ENCODE measurements around the gene RPSA.
A peak's percentile ranks its signal among the peaks of the same experiment; 100 is the strongest.
"Not testable (repeated sequence)": the region's sequence is repeated elsewhere in the genome, so short reads cannot be mapped to it uniquely, and the experiment has no call there.

Gene RPSA

DNA sequence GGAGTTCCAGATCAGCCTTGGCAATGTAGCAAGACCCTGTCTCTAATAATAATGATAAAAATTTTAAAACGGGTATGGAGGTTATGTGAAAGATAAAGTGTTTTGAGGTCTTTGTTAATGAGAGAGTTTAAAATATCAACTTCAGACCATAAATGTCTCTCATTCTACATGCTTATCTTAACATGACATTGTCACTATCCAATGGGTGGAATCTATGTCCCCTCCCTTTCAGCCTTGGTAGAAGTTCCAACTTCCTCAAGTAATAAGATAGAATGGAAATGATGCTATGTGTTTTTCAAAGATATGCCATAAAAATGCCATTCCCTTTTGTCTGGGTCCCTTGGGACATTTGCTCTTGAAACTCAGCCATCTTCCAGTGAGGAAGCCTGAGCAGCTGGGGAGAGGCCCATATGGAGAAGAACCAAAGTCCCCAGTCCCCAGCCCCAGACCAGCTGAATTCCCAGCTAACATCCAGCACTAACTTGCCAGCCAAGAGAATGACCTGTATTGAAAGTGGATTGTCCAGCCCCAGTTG is 17.0 kb downstream of the RPSA start:
- DNase-seq = no peak

GRCh38 chr3:39426312-39426711 is 19.8 kb downstream of the RPSA start:
- DNase-seq = no peak

- DNase-seq = no peak
Measured at GRCh38 chr3:39427506-39427905, 21.0 kb downstream of the RPSA start.

- no peak for DNase-seq
Measured at GRCh38 chr3:39428745-39429201, 22.3 kb downstream of the RPSA start.

- DNase-seq = no peak
Measured at GRCh38 chr3:39429466-39429865, 22.9 kb downstream of the RPSA start.

DNA sequence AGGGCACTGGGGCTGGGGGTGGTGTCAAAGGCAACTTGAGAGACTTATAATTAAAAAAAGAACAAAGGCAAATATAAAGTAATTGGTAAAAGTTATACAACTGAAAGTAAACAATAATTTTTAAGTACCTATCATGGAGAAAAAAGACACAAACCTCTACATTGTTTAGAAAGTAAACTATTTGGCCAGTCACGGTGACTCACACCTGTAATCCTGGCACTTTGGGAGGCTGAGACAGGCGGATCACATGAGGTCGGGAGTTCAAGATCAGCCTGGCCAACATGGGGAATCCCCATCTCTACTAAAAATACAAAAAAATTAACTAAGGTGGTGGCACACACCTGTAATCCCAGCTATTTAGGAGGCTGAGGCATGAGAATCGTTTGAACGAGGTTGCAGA is 25.8 kb downstream of the RPSA start:
- no peak for DNase-seq

- no peak for DNase-seq
Measured at GRCh38 chr3:39433642-39434041, 27.1 kb downstream of the RPSA start.

GRCh38 chr3:39434574-39434973 is 28.1 kb downstream of the RPSA start:
- no peak for DNase-seq

DNA sequence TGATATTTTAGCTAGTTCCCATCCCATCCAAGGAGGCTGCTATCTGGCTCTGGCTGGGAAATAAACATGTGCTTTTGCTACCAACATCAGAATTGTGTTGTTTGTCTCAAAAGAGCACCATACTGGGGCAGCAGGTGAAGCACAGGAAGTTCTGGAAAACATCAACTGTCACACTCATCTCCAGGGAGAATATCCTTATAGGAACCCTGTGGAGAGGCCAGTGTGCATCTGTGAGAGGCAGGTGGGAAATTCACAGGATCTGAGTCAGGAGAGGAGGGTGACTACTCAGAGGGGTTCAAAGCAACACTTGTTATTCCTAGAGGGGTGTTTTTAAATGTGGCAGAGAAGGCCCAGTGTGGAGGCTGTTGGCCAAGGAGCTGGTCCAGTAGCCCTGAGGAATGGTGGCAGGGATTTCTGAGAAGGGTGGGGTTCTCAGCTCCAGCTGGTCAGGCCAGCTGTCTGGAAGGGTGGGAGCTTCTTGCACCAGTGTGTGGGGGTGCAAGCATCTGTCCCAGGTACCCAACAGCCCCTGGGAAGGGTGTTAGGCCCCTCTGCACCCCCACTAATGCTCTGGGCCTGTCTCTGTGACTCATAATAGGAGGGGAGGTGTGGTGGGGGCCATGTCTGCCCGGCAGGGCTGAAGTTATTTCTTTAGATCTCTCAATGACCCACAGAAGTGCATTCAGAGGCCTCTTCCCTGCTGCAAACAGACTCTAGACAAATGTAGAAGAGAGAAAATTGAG is 28.7 kb downstream of the RPSA start:
- DNase-seq = no peak

DNA sequence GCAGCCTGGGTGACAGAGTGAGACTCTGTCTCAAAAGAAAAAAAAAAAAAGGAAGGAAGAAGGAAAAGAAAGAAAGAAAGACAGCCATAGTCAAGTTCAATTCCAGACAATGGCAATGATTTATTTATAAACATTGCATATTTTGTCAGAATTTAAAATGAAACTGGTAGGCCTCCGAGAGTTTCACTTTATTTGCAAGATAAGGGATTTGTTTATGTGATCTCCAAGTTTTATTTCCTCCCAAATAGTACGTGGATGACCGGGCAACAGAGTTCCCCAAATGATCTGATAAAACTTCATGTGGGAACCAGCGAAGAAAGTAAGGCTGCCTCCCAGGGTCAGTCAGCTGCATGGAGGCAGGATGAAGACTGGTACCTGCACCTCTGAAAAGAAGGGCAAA is 32.4 kb downstream of the RPSA start:
- no peak for DNase-seq

DNA sequence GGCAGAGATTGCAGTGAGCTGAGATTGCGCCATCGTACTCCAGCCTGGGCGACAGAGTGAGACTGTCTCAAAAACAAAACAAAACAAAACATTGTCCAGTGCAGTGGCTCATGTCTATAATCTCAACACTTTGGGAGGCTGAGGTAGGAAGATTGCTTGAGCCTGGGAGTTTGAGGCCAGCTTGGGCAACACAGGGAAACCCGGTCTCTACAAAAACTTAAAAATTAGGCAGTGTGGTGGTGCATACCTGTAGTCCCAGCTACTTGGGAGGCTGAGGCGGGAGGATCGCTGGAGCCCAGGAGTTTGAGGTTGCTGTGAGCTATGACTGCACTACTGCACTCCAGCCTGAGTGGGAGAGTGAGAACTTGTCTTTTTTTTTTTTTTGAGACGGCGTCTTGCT is 33.8 kb downstream of the RPSA start:
- DNase-seq = no peak

DNA sequence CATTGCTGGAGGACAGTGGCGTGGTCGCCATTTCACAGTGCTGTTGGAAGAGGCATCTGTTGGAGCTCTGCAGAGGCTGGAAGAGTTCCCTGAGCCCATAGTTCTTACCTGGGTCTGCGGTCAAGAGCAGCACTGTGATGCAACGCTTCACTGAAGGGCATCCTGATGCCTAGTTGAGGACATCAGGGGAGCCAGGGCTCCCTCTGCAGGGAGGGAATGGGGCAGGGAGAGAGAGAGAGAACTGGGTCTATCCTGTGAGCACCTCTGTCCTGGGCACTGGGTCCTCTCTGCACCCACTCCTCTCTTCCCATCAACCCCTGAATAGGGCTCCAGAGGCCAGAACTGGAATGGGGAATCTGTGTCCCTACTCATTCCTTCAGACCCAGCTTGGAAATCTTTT is 37.0 kb downstream of the RPSA start:
- DNase-seq = no peak

- no peak for DNase-seq
Measured at GRCh38 chr3:39445927-39446326, 39.4 kb downstream of the RPSA start.

DNA sequence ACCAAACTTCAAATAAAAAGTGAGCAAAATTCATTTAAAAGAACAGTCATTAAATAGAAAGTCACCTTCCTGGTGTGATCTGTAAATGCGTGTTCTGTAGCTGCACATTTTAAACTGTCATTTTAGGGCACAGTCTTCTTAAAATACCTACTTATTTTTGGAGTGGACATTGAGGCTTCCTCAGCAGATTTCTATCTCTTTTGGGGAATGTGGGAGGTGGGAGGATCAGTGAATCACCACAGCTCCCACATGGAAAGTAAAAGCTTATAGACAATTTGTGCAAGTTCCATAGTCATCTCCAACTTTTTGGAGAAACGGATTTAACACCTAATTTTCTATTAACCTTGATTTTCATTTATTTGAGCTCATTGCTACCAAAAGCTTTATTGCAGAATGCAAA is 39.9 kb downstream of the RPSA start:
- no peak for DNase-seq

DNA sequence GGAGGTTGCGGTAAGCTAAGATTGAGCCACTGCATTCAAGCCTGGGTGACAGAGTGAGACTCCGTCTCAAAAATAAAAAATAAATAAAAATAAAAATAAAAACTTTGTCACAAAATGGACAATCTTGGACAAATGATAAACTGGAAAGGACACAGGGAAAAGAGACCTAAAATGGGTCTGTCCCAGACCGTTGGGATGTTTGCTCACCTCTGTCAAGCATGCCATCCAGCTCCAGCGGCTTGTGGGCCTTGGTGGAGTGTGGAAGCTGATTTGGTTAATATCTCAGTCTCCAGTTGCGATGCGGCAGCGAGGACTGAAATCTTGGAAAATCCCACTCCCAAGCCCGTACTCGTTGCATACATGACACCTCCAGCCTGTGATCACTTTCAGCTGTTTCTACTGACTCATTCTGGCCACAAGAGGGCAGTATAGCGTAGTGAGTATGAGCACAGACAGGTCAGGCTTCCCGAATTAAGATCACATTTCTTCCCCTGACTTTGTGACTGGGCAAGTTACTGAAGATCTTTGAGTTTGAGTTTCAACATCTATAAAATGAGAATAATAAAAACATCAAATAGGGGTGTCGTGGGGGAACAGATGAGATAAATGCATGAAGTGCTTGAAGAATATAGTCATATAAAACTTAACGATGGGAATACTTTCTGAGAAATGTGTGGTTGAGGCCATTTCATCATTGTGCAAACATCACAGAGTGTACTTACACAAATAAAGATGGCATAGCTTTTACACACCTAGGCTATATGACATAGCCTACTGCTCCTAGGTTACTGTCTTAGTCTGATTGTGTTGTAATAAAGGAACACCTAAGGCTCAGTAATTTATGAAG is 41.3 kb downstream of the RPSA start:
- peak; percentile 40 for DNase-seq

- no peak for DNase-seq
Measured at GRCh38 chr3:39448506-39449233, 42.1 kb downstream of the RPSA start.

GRCh38 chr3:39449796-39450195 is 43.3 kb downstream of the RPSA start:
- DNase-seq = no peak

- no peak for DNase-seq
Measured at GRCh38 chr3:39453134-39453533, 46.6 kb downstream of the RPSA start.

DNA sequence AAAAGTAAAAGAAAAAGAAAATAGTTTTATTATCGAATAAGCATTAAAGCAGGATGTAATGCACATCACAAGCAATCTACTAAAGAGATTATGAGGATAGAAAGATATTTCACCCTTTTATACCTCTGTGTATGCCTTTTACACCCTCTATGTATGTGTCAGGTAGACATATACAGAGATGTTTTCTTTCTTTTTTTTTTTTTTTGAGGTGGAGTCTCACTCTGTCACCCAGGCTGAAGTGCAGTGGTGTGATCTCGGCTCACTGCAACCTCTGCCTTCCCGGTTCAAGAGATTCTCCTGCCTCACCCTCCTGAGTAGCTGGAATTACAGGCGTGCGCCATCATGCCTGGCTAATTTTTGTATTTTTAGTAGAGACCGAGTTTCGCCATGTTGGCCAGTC is 47.4 kb downstream of the RPSA start:
- not testable (repeated sequence) for DNase-seq

- no peak for DNase-seq
Measured at GRCh38 chr3:39454591-39455217, 48.2 kb downstream of the RPSA start.

GRCh38 chr3:39456159-39456558 is 49.6 kb downstream of the RPSA start:
- DNase-seq = no peak

GRCh38 chr3:39457361-39457760 is 50.8 kb downstream of the RPSA start:
- DNase-seq = no peak

DNA sequence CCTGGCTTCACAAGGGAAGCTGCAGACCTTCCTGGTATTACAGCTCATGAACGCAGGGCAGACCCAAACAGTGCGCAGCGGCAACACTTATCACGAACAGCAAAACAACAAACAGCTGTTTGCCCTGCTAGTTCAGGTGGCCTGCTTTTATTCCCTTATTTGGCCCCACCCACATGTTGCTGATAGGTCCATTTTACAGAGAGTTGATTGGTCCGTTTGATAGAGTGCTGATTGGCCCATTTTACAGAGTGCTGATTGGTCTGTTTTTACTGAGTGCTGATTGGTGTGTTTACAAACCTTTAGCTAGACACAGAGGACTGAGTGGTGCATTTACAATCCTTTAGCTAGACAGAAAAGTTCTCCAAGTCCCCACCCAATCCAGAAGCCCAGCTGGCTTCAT is 52.1 kb downstream of the RPSA start:
- DNase-seq = not testable (repeated sequence)
